DOHH2 (cell line): ENCODE measurements around the gene TMEM259.

Source experiments
- H3F3A ChIP-seq: fragments of 200-600 bp; sonication (generic), shearing (Covaris generic); 2 replicates; pipeline ENCODE4 v1.6.0; 2016; ENCODE audit warnings: antibody characterized with exemption, mild to moderate bottlenecking; ENCODE audit not compliant: control insufficient read depth, insufficient read depth
- H3K27ac ChIP-seq: fragments of 200-600 bp; sonication (generic); 2 replicates; pipeline ENCODE4 v1.5.1; 2014; ENCODE audit warnings: low read depth, mild to moderate bottlenecking, low read length, moderate library complexity
- H3K27me3 ChIP-seq: fragments of 200-600 bp; sonication (generic); 2 replicates; pipeline ENCODE4 v1.6.1; 2014; ENCODE audit warnings: mild to moderate bottlenecking, low read length, mixed read lengths; ENCODE audit not compliant: control insufficient read depth
- H3K36me3 ChIP-seq: fragments of 200-600 bp; sonication (generic); 2 replicates; pipeline ENCODE4 v1.6.1; 2014; ENCODE audit warnings: mild to moderate bottlenecking, low read length, moderate library complexity, mixed read lengths; ENCODE audit not compliant: control insufficient read depth
- H3K4me1 ChIP-seq: fragments of 200-600 bp; sonication (generic); 2 replicates; pipeline ENCODE4 v1.6.1; 2014; ENCODE audit warnings: mild to moderate bottlenecking, low read length, mixed read lengths; ENCODE audit not compliant: control insufficient read depth
- H3K4me2 ChIP-seq: fragments of 200-600 bp; sonication (generic); 2 replicates; pipeline ENCODE4 v1.6.0; 2014; ENCODE audit warnings: mild to moderate bottlenecking, low read length, moderate library complexity
- H3K4me3 ChIP-seq: fragments of 200-600 bp; sonication (generic); 2 replicates; pipeline ENCODE4 v1.5.1; 2014; ENCODE audit warnings: mild to moderate bottlenecking, low read length, mixed read lengths
- H3K79me2 ChIP-seq: fragments of 200-600 bp; sonication (generic); 2 replicates; pipeline ENCODE4 v1.6.1; 2014; ENCODE audit warnings: mild to moderate bottlenecking, low read length, mixed read lengths; ENCODE audit not compliant: control insufficient read depth
- H3K9me2 ChIP-seq: fragments of 200-600 bp; sonication (generic); replicated peaks from 2 replicates; pipeline ENCODE4 v1.6.1; 2014; ENCODE audit warnings: mild to moderate bottlenecking, low read length, mixed read lengths; ENCODE audit not compliant: control insufficient read depth
- H3K9me3 ChIP-seq: fragments of 200-600 bp; sonication (generic); 2 replicates; pipeline ENCODE4 v1.6.1; 2014; ENCODE audit warnings: antibody characterized with exemption, low read length, mixed read lengths; ENCODE audit not compliant: control insufficient read depth, insufficient read depth
- H4K20me1 ChIP-seq: fragments of 200-600 bp; sonication (generic); 2 replicates; pipeline ENCODE4 v1.6.0; 2014; ENCODE audit warnings: low read depth, mild to moderate bottlenecking, antibody characterized with exemption, low read length, moderate library complexity; ENCODE audit not compliant: control insufficient read depth, insufficient read depth
- EZH2phosphoT487 ChIP-seq: fragments of 200-600 bp; sonication (generic); IDR thresholded peaks from 2 replicates; pipeline ENCODE4 v1.6.1; 2017; ENCODE audit warnings: borderline replicate concordance, mild to moderate bottlenecking, antibody characterized with exemption, low read length, moderate library complexity, mixed read lengths
- TF ChIP-seq, protein P1 (sequence below): fragments of 200-600 bp; sonication (generic); IDR thresholded peaks from one replicate; pipeline ENCODE4 v1.5.1; 2014; ENCODE audit warnings: antibody characterized with exemption, mild to moderate bottlenecking, low read depth, low read length; ENCODE audit not compliant: poor library complexity, severe bottlenecking

Gene TMEM259

DNA sequence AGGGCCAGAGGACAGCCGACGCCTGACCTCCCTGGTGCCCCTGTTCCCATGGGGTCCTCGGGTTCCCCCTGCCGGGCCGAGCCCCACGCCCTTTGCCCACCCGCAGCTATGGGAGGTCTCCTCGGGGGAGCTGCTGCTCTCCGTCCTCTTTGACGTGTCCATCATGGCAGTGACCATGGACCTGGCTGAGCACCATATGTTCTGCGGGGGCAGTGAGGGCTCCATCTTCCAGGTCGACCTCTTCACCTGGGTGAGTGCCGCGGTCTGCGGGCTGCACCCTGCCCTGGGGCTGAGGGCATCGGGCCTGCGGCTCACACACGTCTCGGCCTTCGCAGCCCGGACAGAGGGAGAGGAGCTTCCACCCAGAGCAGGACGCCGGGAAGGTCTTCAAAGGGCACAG is 30.2 kb downstream of the TMEM259 start:
- no peaks in the 10 kb centered on the region for H3K9me2 ChIP-seq
- no peak overlapping the region for H3K4me3 ChIP-seq
- no peak overlapping the region for H3K4me2 ChIP-seq
- H3K79me2 ChIP-seq: peaks cover under 1% of the 10 kb centered on the region; the same call in 1 of the 2 replicates
- H3F3A ChIP-seq: no peaks in the 10 kb centered on the region; the same call in 1 of the 2 replicates
- H3K27ac ChIP-seq: no peak overlapping the region
- H3K36me3 ChIP-seq: peaks cover 63% of the 10 kb centered on the region
- no peak for TF ChIP-seq EZH2phosphoT487
- TF ChIP-seq, protein P1, sequence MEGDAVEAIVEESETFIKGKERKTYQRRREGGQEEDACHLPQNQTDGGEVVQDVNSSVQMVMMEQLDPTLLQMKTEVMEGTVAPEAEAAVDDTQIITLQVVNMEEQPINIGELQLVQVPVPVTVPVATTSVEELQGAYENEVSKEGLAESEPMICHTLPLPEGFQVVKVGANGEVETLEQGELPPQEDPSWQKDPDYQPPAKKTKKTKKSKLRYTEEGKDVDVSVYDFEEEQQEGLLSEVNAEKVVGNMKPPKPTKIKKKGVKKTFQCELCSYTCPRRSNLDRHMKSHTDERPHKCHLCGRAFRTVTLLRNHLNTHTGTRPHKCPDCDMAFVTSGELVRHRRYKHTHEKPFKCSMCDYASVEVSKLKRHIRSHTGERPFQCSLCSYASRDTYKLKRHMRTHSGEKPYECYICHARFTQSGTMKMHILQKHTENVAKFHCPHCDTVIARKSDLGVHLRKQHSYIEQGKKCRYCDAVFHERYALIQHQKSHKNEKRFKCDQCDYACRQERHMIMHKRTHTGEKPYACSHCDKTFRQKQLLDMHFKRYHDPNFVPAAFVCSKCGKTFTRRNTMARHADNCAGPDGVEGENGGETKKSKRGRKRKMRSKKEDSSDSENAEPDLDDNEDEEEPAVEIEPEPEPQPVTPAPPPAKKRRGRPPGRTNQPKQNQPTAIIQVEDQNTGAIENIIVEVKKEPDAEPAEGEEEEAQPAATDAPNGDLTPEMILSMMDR: no peak
- peaks cover 4% of the 10 kb centered on the region; the same call in 1 of the 2 replicates for H3K9me3 ChIP-seq
- peaks cover 1% of the 10 kb centered on the region for H3K27me3 ChIP-seq
- H3K4me1 ChIP-seq: no peaks in the 10 kb centered on the region
- no peaks in the 10 kb centered on the region for H4K20me1 ChIP-seq

DNA sequence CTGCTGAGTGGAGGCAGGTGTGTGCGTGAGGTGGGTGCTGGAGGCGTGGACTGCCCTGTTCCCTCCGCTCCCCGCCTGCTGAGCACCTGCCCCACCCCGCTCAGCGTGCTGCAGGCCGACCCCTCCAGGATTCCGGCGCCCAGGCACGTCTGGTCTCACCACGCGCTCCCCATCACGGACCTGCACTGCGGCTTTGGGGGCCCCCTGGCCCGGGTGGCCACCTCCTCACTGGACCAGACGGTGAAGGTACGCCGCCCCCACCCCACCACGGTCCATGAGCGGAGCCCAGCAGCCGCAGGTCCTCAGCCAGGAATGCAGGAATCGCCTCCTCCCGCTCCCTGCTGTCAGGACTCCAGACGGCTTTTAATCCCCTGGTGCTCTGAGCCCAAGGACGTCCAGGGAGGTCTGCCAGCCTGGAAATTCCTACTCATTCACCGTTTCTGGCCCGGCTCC is 30.8 kb downstream of the TMEM259 start:
- H3K27ac ChIP-seq: no peak overlapping the region
- peaks cover 65% of the 10 kb centered on the region for H3K36me3 ChIP-seq
- no peak for TF ChIP-seq EZH2phosphoT487
- TF ChIP-seq, protein P1: no peak
- peaks cover 4% of the 10 kb centered on the region; the same call in 1 of the 2 replicates for H3K9me3 ChIP-seq
- H3K27me3 ChIP-seq: no peaks in the 10 kb centered on the region
- H4K20me1 ChIP-seq: no peaks in the 10 kb centered on the region
- H3K4me2 ChIP-seq: no peak overlapping the region
- H3F3A ChIP-seq: no peaks in the 10 kb centered on the region; the same call in 1 of the 2 replicates
- H3K4me3 ChIP-seq: no peak overlapping the region
- H3K4me1 ChIP-seq: peaks cover 4% of the 10 kb centered on the region
- no peaks in the 10 kb centered on the region for H3K9me2 ChIP-seq
- H3K79me2 ChIP-seq: peaks cover 7% of the 10 kb centered on the region

DNA sequence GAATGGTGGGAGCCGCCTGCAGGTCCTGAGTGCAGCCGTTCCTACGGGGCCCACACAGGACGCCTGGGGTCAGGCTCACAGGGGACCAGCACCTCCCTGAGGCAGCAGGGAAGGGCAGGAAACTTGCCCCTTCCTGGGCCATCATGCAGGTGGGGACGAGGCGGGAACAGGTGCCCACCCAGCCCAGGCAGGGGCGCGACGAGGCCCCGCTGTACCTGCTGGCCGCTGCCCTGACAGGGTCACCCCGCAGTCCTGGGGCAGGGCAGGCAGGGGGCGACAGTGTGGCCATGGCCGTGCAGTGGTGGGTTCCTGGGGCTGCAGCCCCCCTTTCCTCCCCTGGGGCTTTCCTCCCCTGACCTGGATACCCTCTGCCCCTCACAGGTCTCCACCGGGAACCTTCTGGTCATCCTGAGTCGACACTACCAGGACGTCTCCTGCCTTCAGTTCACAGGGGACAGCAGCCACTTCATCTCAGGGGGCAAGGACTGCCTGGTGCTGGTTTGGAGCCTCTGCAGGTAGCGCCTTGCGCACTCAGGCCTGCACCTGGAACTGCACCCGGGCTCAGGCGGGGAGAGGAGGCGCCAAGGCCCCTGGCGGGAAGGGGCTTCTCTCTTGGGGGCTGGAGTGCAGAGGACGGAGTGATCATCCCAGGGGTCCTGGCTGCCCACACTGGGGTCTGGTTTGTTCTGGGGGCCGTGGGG is 31.4 kb downstream of the TMEM259 start:
- Histone ChIP-seq H3K4me2 (no peak overlapping the region), H3K4me3 (no peak overlapping the region), H3K9me2 (no peaks in the 10 kb centered on the region), H3K36me3 (peaks cover 65% of the 10 kb centered on the region), H4K20me1 (no peaks in the 10 kb centered on the region), H3F3A (no peaks in the 10 kb centered on the region; the same call in 1 of the 2 replicates), H3K9me3 (peaks cover 4% of the 10 kb centered on the region; the same call in 1 of the 2 replicates), H3K27me3 (no peaks in the 10 kb centered on the region), H3K27ac (no peak overlapping the region), H3K79me2 (peaks cover 13% of the 10 kb centered on the region), H3K4me1 (peaks cover 8% of the 10 kb centered on the region)
- no peak for TF ChIP-seq EZH2phosphoT487
- TF ChIP-seq, protein P1: peak; percentile 47
